Measurements from ENCODE around the gene SLIT3. TPM values are rescaled to one million over a fixed set of nuclear protein-coding genes. Genes with fewer than 3 reads are reported as not detected.

Gene SLIT3
- total and polyA plus RNA-seq, 9 of the 15 experiments (the other 6 are each of a cell fraction or from before 2014, with no cell fraction given), result 0.01 to 0.04 TPM; not detected in 7

GRCh38 chr5:169131616-169132301 is 169.2 kb downstream of the SLIT3 start (continued):
- no peak for TF ChIP-seq KLF1 (tag; IDR thresholded peaks at IDR 0.05)
- TF ChIP-seq MED1 (CRISPR knock-in tag; IDR thresholded peaks at IDR 0.05; ENCODE audit: borderline replicate concordance), result no peak
- no peak for TF ChIP-seq ARID4B (CRISPR knock-in tag; IDR thresholded peaks at IDR 0.05)
- TF ChIP-seq NR2C1 (IDR thresholded peaks at IDR 0.05), result no peak
- TF ChIP-seq NR2C1 (tag; IDR thresholded peaks at IDR 0.05), result no peak
- no peak for TF ChIP-seq PCBP2 (IDR thresholded peaks at IDR 0.05; ENCODE audit: low read depth, low read length, poor library complexity, severe bottlenecking)
- no peak for TF ChIP-seq KLF13 (tag; IDR thresholded peaks at IDR 0.05; ENCODE audit: borderline replicate concordance, low read depth)
- no peak for TF ChIP-seq ATF7 (IDR thresholded peaks at IDR 0.05)
- TF ChIP-seq CREB3L1 (IDR thresholded peaks at IDR 0.05; ENCODE audit: borderline replicate concordance, low read depth), result no peak
- no peak for TF ChIP-seq SIRT6 (IDR thresholded peaks at IDR 0.05; ENCODE audit: low read depth, low read length)
